Mesothelial cell of epicardium (in vitro differentiated cells): ENCODE data around the gene MUC22. TPM values are rescaled to one million over a fixed set of nuclear protein-coding genes. Genes with fewer than 3 reads are reported as not detected.
A peak's percentile ranks its signal among the peaks of the same experiment; 100 is the strongest.

Experiments used
- DNase-seq, 2 experiments: peaks; one replicate each; pipeline ENCODE4 v3.0.0; 2021; ENCODE audit warnings: low spot score in 2 of 2; ENCODE audit not compliant: unreplicated experiment in 2 of 2
- H3K27ac Mint-ChIP-seq: 2 replicates; pipeline ENCODE4 v1.8.0; 2021; ENCODE audit warnings: mixed read lengths
- H3K27me3 Mint-ChIP-seq: 2 replicates; pipeline ENCODE4 v1.8.0; 2021; ENCODE audit warnings: low read depth, mixed read lengths
- H3K36me3 Mint-ChIP-seq: 2 replicates; pipeline ENCODE4 v1.8.0; 2021; ENCODE audit warnings: mixed read lengths
- H3K4me1 Mint-ChIP-seq: 2 replicates; pipeline ENCODE4 v1.8.0; 2021; ENCODE audit warnings: mixed read lengths
- H3K4me3 Mint-ChIP-seq: 2 replicates; pipeline ENCODE4 v1.8.0; 2021; ENCODE audit warnings: mild to moderate bottlenecking, moderate library complexity, mixed read lengths
- H3K9me3 Mint-ChIP-seq: 2 replicates; pipeline ENCODE4 v1.8.0; 2021; ENCODE audit warnings: mixed read lengths
- total RNA-seq: library from RNA; stranded (reverse); gene quantifications from 3 replicates; pipeline ENCODE4 v1.2.1, GENCODE V29; 2021
- TF ChIP-seq, protein P1 (sequence below): fragments of 200-600 bp; sonication (generic); IDR thresholded peaks from one replicate; pipeline ENCODE4 v1.5.0; 2021; ENCODE audit warnings: antibody characterized with exemption; ENCODE audit not compliant: unreplicated experiment

Gene MUC22
- total RNA-seq, 1 donor from 2014 or later, result not detected

GRCh38 chr6:31075528-31075927 is 65.3 kb downstream of the MUC22 start:
- peaks cover 37% of the 10 kb centered on the region for H3K4me1 Mint-ChIP-seq
- H3K36me3 Mint-ChIP-seq, result no peaks in the 10 kb centered on the region
- DNase-seq, result no peak
- TF ChIP-seq, protein P1, sequence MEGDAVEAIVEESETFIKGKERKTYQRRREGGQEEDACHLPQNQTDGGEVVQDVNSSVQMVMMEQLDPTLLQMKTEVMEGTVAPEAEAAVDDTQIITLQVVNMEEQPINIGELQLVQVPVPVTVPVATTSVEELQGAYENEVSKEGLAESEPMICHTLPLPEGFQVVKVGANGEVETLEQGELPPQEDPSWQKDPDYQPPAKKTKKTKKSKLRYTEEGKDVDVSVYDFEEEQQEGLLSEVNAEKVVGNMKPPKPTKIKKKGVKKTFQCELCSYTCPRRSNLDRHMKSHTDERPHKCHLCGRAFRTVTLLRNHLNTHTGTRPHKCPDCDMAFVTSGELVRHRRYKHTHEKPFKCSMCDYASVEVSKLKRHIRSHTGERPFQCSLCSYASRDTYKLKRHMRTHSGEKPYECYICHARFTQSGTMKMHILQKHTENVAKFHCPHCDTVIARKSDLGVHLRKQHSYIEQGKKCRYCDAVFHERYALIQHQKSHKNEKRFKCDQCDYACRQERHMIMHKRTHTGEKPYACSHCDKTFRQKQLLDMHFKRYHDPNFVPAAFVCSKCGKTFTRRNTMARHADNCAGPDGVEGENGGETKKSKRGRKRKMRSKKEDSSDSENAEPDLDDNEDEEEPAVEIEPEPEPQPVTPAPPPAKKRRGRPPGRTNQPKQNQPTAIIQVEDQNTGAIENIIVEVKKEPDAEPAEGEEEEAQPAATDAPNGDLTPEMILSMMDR, result no peak
- H3K9me3 Mint-ChIP-seq, result no peaks in the 10 kb centered on the region
- H3K27me3 Mint-ChIP-seq, result no peaks in the 10 kb centered on the region
- no peak overlapping the region for H3K4me3 Mint-ChIP-seq
- H3K27ac Mint-ChIP-seq, result no peak overlapping the region

- no peaks in the 10 kb centered on the region for H3K27me3 Mint-ChIP-seq
- H3K4me3 Mint-ChIP-seq, result no peak overlapping the region
- TF ChIP-seq, protein P1, result no peak
- H3K36me3 Mint-ChIP-seq, result no peaks in the 10 kb centered on the region
- no peaks in the 10 kb centered on the region for H3K9me3 Mint-ChIP-seq
- peaks cover 31% of the 10 kb centered on the region for H3K4me1 Mint-ChIP-seq
- no peak for DNase-seq
- H3K27ac Mint-ChIP-seq, result no peak overlapping the region
Observed at GRCh38 chr6:31076611-31077010, 66.3 kb downstream of the MUC22 start.

GRCh38 chr6:31079656-31080261 is 69.5 kb downstream of the MUC22 start:
- Mint-ChIP-seq H3K27me3 (no peaks in the 10 kb centered on the region), H3K4me3 (peak overlapping the region; percentile 38), H3K9me3 (no peaks in the 10 kb centered on the region), H3K4me1 (peaks cover 10% of the 10 kb centered on the region), H3K36me3 (no peaks in the 10 kb centered on the region), H3K27ac (no peak overlapping the region)
- DNase-seq, result peak; percentile 32 to 78
- TF ChIP-seq, protein P1, result peak; percentile 58

- Mint-ChIP-seq H3K27ac (no peak overlapping the region), H3K36me3 (no peaks in the 10 kb centered on the region), H3K4me1 (peaks cover 9% of the 10 kb centered on the region), H3K27me3 (no peaks in the 10 kb centered on the region), H3K4me3 (no peak overlapping the region), H3K9me3 (no peaks in the 10 kb centered on the region)
- no peak for DNase-seq
- TF ChIP-seq, protein P1, result no peak
Observed at GRCh38 chr6:31081872-31082271, 71.6 kb downstream of the MUC22 start.

- DNase-seq, result no peak
- Mint-ChIP-seq H3K4me3 (no peak overlapping the region), H3K27me3 (no peaks in the 10 kb centered on the region), H3K36me3 (no peaks in the 10 kb centered on the region), H3K9me3 (no peaks in the 10 kb centered on the region), H3K27ac (peak overlapping the region; percentile 64), H3K4me1 (peaks cover 15% of the 10 kb centered on the region)
- TF ChIP-seq, protein P1, result peak; percentile 27
Observed at GRCh38 chr6:31083742-31084354, 73.6 kb downstream of the MUC22 start.

Other genes with a start within 250 kb of the MUC22 start
- 344 to 351 TPM (median 349 TPM) in 3 replicates for gene DDR1, start 126.0 kb upstream of the MUC22 start, total RNA-seq
- gene GTF2H4, start 102.3 kb upstream of the MUC22 start, total RNA-seq, result 62.1 to 65.4 TPM (median 62.2 TPM) in 3 replicates
- gene VARS2, start 96.2 kb upstream of the MUC22 start, total RNA-seq, result 62.1 to 70.6 TPM (median 67.4 TPM) in 3 replicates
- gene SFTA2, start 78.3 kb upstream of the MUC22 start, total RNA-seq, result not detected in 3 replicates
- not detected in 3 replicates for gene MUCL3, start 69.5 kb upstream of the MUC22 start, total RNA-seq
- not detected in 3 replicates for gene MUC21, start 26.8 kb upstream of the MUC22 start, total RNA-seq
- gene C6orf15, start 102.1 kb downstream of the MUC22 start, total RNA-seq, result not detected in 3 replicates
- gene PSORS1C1, start 104.3 kb downstream of the MUC22 start, total RNA-seq, result 0.29 to 1.1 TPM (median 0.72 TPM) in 3 replicates
- gene CDSN, start 110.0 kb downstream of the MUC22 start, total RNA-seq, result not detected in 3 replicates
- not detected in 3 replicates for gene PSORS1C2, start 128.6 kb downstream of the MUC22 start, total RNA-seq
- gene CCHCR1, start 147.3 kb downstream of the MUC22 start, total RNA-seq, result 33.9 to 36.6 TPM (median 34.5 TPM) in 3 replicates
- gene TCF19, start 148.1 kb downstream of the MUC22 start, total RNA-seq, result 7.7 to 8.5 TPM (median 7.8 TPM) in 3 replicates
- gene POU5F1, start 160.2 kb downstream of the MUC22 start, total RNA-seq, result 0.24 to 0.47 TPM in 2 of 3 replicates, not detected in the other